Panc1 (cell line): ENCODE data around the gene PPP2R1B. TPM values are rescaled to one million over a fixed set of nuclear protein-coding genes. Genes with fewer than 3 reads are reported as not detected.

ENCODE experiments used
- ATAC-seq: fragments of 200-7000 bp; cut with Tn5 transposase; 2 replicates; pipeline ENCODE4 v1.9.1; 2020; ENCODE audit warnings: mild to moderate bottlenecking, moderate library complexity
- BruUV-seq: library from RNA; stranded (reverse); fragments of 400-500 nt; replicated peaks from 2 replicates; lab custom pipeline; 2021; lab: Mats Ljungman, UMichigan
- CTCF ChIA-PET: fragments of 300-600 bp; sonication (Branson Sonifier 250); formaldehyde crosslinking; loops from one replicate; lab custom pipeline; 2022; ENCODE audit warnings: antibody characterized with exemption; lab: Charles Lee
- POLR2A ChIA-PET: fragments of 300-600 bp; sonication (Branson Sonifier 250); formaldehyde crosslinking; loops from one replicate; lab custom pipeline; 2022; ENCODE audit warnings: antibody characterized with exemption; lab: Charles Lee
- DNase-seq: peaks from one replicate; pipeline ENCODE4 v3.0.0-alpha.2; 2010; ENCODE audit warnings: low read depth, low spot score
- H3K27ac ChIP-seq: 2 replicates; pipeline ENCODE4 v1.5.1; 2011; ENCODE audit warnings: mild to moderate bottlenecking, low read length, inconsistent platforms
- H3K27me3 ChIP-seq: fragments of 200-500 bp; sonication (Bioruptor generic); 2 replicates; pipeline ENCODE4 v1.6.0; 2014; ENCODE audit warnings: low read length, inconsistent platforms; ENCODE audit not compliant: control insufficient read depth, insufficient read depth
- H3K36me3 ChIP-seq: fragments of 200-500 bp; sonication (Bioruptor generic); 2 replicates; pipeline ENCODE4 v1.5.1; 2014; ENCODE audit warnings: inconsistent platforms, mild to moderate bottlenecking, low read length, moderate library complexity; ENCODE audit not compliant: control insufficient read depth, insufficient read depth
- H3K4me1 ChIP-seq: 2 replicates; pipeline ENCODE4 v1.5.1; 2011; ENCODE audit warnings: inconsistent platforms, mild to moderate bottlenecking, low read length, moderate library complexity; ENCODE audit not compliant: control insufficient read depth, insufficient read depth
- H3K4me3 ChIP-seq, 2 experiments: 2 replicates each; pipeline ENCODE4 v1.5.1; 2011 to 2012; ENCODE audit warnings: low read depth in 2 of 2, low read length in 2 of 2, mild to moderate bottlenecking in 2 of 2, inconsistent platforms in 1 of 2, moderate library complexity in 1 of 2
- H3K9me3 ChIP-seq: fragments of 200-500 bp; sonication (Bioruptor generic); 2 replicates; pipeline ENCODE4 v1.5.1; 2014; ENCODE audit warnings: low read depth, mild to moderate bottlenecking, inconsistent platforms, low read length, moderate library complexity; ENCODE audit not compliant: control insufficient read depth, insufficient read depth
- CTCF ChIP-seq: fragments of 450-650 bp; IDR thresholded peaks from 2 replicates; pipeline ENCODE4 v1.5.1; 2017; ENCODE audit warnings: mild to moderate bottlenecking
- POLR2AphosphoS5 ChIP-seq: IDR thresholded peaks from 2 replicates; pipeline ENCODE4 v1.6.1; 2012; ENCODE audit warnings: mild to moderate bottlenecking, low read depth, low read length, moderate library complexity
- REST ChIP-seq, 2 experiments: IDR thresholded peaks; 2 replicates each; pipeline ENCODE4 v1.6.1; 2011 to 2012; ENCODE audit warnings: low read depth in 2 of 2, control low read depth in 1 of 2, low read length in 1 of 2, mild to moderate bottlenecking in 1 of 2, moderate library complexity in 1 of 2; ENCODE audit not compliant: insufficient read depth in 1 of 2
- SIN3A ChIP-seq: IDR thresholded peaks from 2 replicates; pipeline ENCODE4 v1.6.1; 2012; ENCODE audit warnings: low read depth, mild to moderate bottlenecking, low read length, moderate library complexity, borderline replicate concordance; ENCODE audit not compliant: insufficient read depth
- TCF7L2 ChIP-seq: IDR thresholded peaks from 2 replicates; pipeline ENCODE4 v1.6.1; 2011; ENCODE audit warnings: mild to moderate bottlenecking, low read depth, low read length, inconsistent platforms
- in situ Hi-C: cut with HindIII; loops from 2 replicates; pipeline ENCODE4 v1.10.0; 2016; ENCODE audit warnings: low sequenced_read_pairs, low pct_unique_long_range_greater_than_20kb
- intact Hi-C: fragments of 100-400 bp; cut with micrococcal nuclease; formaldehyde crosslinking; loops from one replicate; pipeline ENCODE4 v1.10.0; 2022; ENCODE audit not compliant: unreplicated experiment
- total RNA-seq: library from RNA; stranded (reverse); gene quantifications from one replicate; pipeline ENCODE4 v1.2.1, GENCODE V29; 2021; ENCODE audit not compliant: unreplicated experiment

PPP2R1B gene
- total RNA-seq, 1 experiment from 2014 or later, result 57.7 TPM

GRCh38 chr11:111779118-111779517 lies 12.9 kb upstream of the PPP2R1B start:
- Histone ChIP-seq H3K4me1 (no peaks in the 10 kb centered on the region), H3K36me3 (no peaks in the 10 kb centered on the region), H3K4me3 (no peak overlapping the region), H3K27me3 (no peaks in the 10 kb centered on the region), H3K9me3 (no peaks in the 10 kb centered on the region), H3K27ac (no peak overlapping the region)
- in situ Hi-C loops, result no loop called here
- no peak for ATAC-seq
- intact Hi-C loops, result loop anchor here (5.0 kb wide), 2 partner anchors 63 to 192 kb away; no protein-coding TSS in a partner anchor
- ChIA-PET POLR2A (interaction anchor here (0.6 kb wide), 1 partner anchor 24 kb away, joined by 11 read pairs; no protein-coding TSS in a partner anchor), CTCF (interaction anchor here (0.7 to 0.8 kb wide), 2 partner anchors 170 to 239 kb away, joined by 3 to 5 read pairs; partner anchors contain the start of gene LAYN)
- no peak for DNase-seq
- BruUV-seq, result no TSS peak
- TF ChIP-seq TCF7L2, result no peak

GRCh38 chr11:111778047-111778558 lies 11.9 kb upstream of the PPP2R1B start:
- ATAC-seq (no peak), DNase-seq (no peak)
- no peak for TF ChIP-seq REST (IDR thresholded peaks at IDR 0.05; ENCODE audit: insufficient read depth in 1 of 2, low read depth in 2 of 2, low read length in 1 of 2)
- no peak for TF ChIP-seq POLR2AphosphoS5
- no peak for TF ChIP-seq CTCF
- no peak for TF ChIP-seq TCF7L2
- no peak for TF ChIP-seq SIN3A
- intact Hi-C loops, result loop anchor here (5.0 kb wide), 2 partner anchors 64 to 191 kb away; no protein-coding TSS in a partner anchor
- no TSS peak for BruUV-seq
- no peaks in the 10 kb centered on the region for H3K4me1 ChIP-seq
- no peaks in the 10 kb centered on the region for H3K9me3 ChIP-seq
- H3K36me3 ChIP-seq, result no peaks in the 10 kb centered on the region
- CTCF ChIA-PET, result interaction anchor here (0.5 to 1.3 kb wide), 3 partner anchors 11 to 332 kb away, joined by 4 to 6 read pairs (median 5); no protein-coding TSS in a partner anchor
- H3K27ac ChIP-seq, result no peak overlapping the region
- no peak overlapping the region for H3K4me3 ChIP-seq
- no peaks in the 10 kb centered on the region for H3K27me3 ChIP-seq
- in situ Hi-C loops, result no loop called here
- POLR2A ChIA-PET, result interaction anchor here (0.5 kb wide), 1 partner anchor 173 kb away, joined by 8 read pairs; no protein-coding TSS in a partner anchor
